ENCODE measurements around the gene ICA1L.
"Not testable (repeated sequence)": the region's sequence is repeated elsewhere in the genome, so short reads cannot be mapped to it uniquely, and the experiment has no call there.

Gene ICA1L

GRCh38 chr2:202871300-202872141 is at the start of gene ICA1L:
Gene ICA1L, minus strand, starts transcription at chr2:202871766. Its CDS starts 42,757 bp downstream, at chr2:202829009.
- peak; percentile 22 for DNase-seq (ENCODE audit: low read depth, low spot score)

- no peak for DNase-seq (ENCODE audit: low read depth, low spot score)
Observed at GRCh38 chr2:202918860-202919259, 47.3 kb upstream of the ICA1L start.

GRCh38 chr2:202912342-202913201 is 41.0 kb upstream of the ICA1L start:
- DNase-seq (ENCODE audit: low read depth, low spot score), result not testable (repeated sequence)

GRCh38 chr2:202911512-202912341 is 40.2 kb upstream of the ICA1L start, which contains the start of the genes CARF and WDR12:
Gene CARF, plus strand, starts transcription at chr2:202912275. Its CDS starts 29,628 bp downstream, at chr2:202941903.
Gene WDR12, minus strand, starts transcription at chr2:202911673. Its CDS starts 197 bp downstream, at chr2:202911476.
- peak; percentile 75 for DNase-seq (ENCODE audit: low read depth, low spot score)

GRCh38 chr2:202911203-202911511 is 39.6 kb upstream of the ICA1L start:
- DNase-seq (ENCODE audit: low read depth, low spot score), result no peak

- DNase-seq (ENCODE audit: low read depth, low spot score), result no peak
Observed at GRCh38 chr2:202910698-202911097, 39.1 kb upstream of the ICA1L start.

- DNase-seq (ENCODE audit: low read depth, low spot score), result not testable (repeated sequence)
Observed at GRCh38 chr2:202910250-202910649, 38.7 kb upstream of the ICA1L start.

GRCh38 chr2:202909394-202910192 is 38.0 kb upstream of the ICA1L start:
- DNase-seq (ENCODE audit: low read depth, low spot score), result no peak

- DNase-seq (ENCODE audit: low read depth, low spot score), result no peak
Observed at GRCh38 chr2:202908186-202908585, 36.6 kb upstream of the ICA1L start.

- DNase-seq (ENCODE audit: low read depth, low spot score), result not testable (repeated sequence)
Observed at GRCh38 chr2:202905507-202905906, 33.9 kb upstream of the ICA1L start.

- no peak for DNase-seq (ENCODE audit: low read depth, low spot score)
Observed at GRCh38 chr2:202885190-202885589, 13.6 kb upstream of the ICA1L start.

- no peak for DNase-seq (ENCODE audit: low read depth, low spot score)
Observed at GRCh38 chr2:202883987-202884675, 12.6 kb upstream of the ICA1L start.

GRCh38 chr2:202881570-202881969 is 10.0 kb upstream of the ICA1L start:
- no peak for DNase-seq (ENCODE audit: low read depth, low spot score)

GRCh38 chr2:202877699-202878098 is 6.1 kb upstream of the ICA1L start:
- DNase-seq (ENCODE audit: low read depth, low spot score), result no peak

- DNase-seq (ENCODE audit: low read depth, low spot score), result peak; percentile 27
Observed at GRCh38 chr2:202870431-202871299, 901 bp downstream of the ICA1L start.

GRCh38 chr2:202861987-202862386 is 9.6 kb downstream of the ICA1L start:
- no peak for DNase-seq (ENCODE audit: low read depth, low spot score)

- DNase-seq (ENCODE audit: low read depth, low spot score), result no peak
Observed at GRCh38 chr2:202858601-202859000, 13.0 kb downstream of the ICA1L start.

- not testable (repeated sequence) for DNase-seq (ENCODE audit: low read depth, low spot score)
Observed at GRCh38 chr2:202849343-202849742, 22.2 kb downstream of the ICA1L start.

GRCh38 chr2:202848813-202849212 is 22.8 kb downstream of the ICA1L start:
- DNase-seq (ENCODE audit: low read depth, low spot score), result no peak
